ENCODE results near the gene TRIL. TPM values are rescaled to one million over a fixed set of nuclear protein-coding genes. Genes with fewer than 3 reads are reported as not detected.

TRIL gene
- 0.06 and 0.80 TPM in 2 replicates for total RNA-seq

- DNase-seq (ENCODE audit: low read depth): no peak
- no peak for TF ChIP-seq CTCF (conservative IDR thresholded peaks at IDR 0.05; ENCODE audit: low read depth, low read length)
- H3K4me3 ChIP-seq (ENCODE audit: low read depth, low read length): peak within 1 kb of the TSS; percentile 54
These were observed at the start of gene TRIL for GRCh38 chr7:28958235-28958979. TSS of gene TRIL (minus strand) at chr7:28958330. CDS start at chr7:28958046, 284 bp downstream.

- TF ChIP-seq CTCF (conservative IDR thresholded peaks at IDR 0.05; ENCODE audit: low read depth, low read length): no peak
These were observed 49.0 kb upstream of the TRIL start for GRCh38 chr7:29007127-29007526.

GRCh38 chr7:29005829-29006228 is 47.7 kb upstream of the TRIL start:
- TF ChIP-seq CTCF (conservative IDR thresholded peaks at IDR 0.05; ENCODE audit: low read depth, low read length): no peak
- no peak overlapping the region for H3K4me3 ChIP-seq (ENCODE audit: low read depth, low read length)
- DNase-seq (ENCODE audit: low read depth): no peak

More at GRCh38 chr7:29007127-29007526, 49.0 kb upstream of the TRIL start:
- no peak overlapping the region for H3K4me3 ChIP-seq (ENCODE audit: low read depth, low read length)
- DNase-seq (ENCODE audit: low read depth): no peak

- TF ChIP-seq CTCF (conservative IDR thresholded peaks at IDR 0.05; ENCODE audit: low read depth, low read length): no peak
- H3K4me3 ChIP-seq (ENCODE audit: low read depth, low read length): no peak overlapping the region
- DNase-seq (ENCODE audit: low read depth): no peak
These were observed 47.3 kb upstream of the TRIL start for GRCh38 chr7:29005406-29005805.

- no peak for TF ChIP-seq CTCF (conservative IDR thresholded peaks at IDR 0.05; ENCODE audit: low read depth, low read length)
- no peak overlapping the region for H3K4me3 ChIP-seq (ENCODE audit: low read depth, low read length)
- DNase-seq (ENCODE audit: low read depth): no peak
These were observed 45.6 kb upstream of the TRIL start for GRCh38 chr7:29003703-29004102.

- no peak for TF ChIP-seq CTCF (conservative IDR thresholded peaks at IDR 0.05; ENCODE audit: low read depth, low read length)
- no peak for DNase-seq (ENCODE audit: low read depth)
- no peak overlapping the region for H3K4me3 ChIP-seq (ENCODE audit: low read depth, low read length)
These were observed 42.6 kb upstream of the TRIL start for GRCh38 chr7:29000717-29001076.

Measured in epithelial cell of proximal tubule (primary cell).